Stimulated activated CD4-positive, alpha-beta T cell treated with anti-CD3 and anti-CD28 coated beads, Interleukin-15, amount 100 ng/mL, for 24 hours (primary cell): ENCODE data around the gene STIM2.

Source experiments
- DNase-seq: peaks from one replicate; pipeline ENCODE4 v3.0.0-alpha.2; 2020

The STIM2 gene

DNA sequence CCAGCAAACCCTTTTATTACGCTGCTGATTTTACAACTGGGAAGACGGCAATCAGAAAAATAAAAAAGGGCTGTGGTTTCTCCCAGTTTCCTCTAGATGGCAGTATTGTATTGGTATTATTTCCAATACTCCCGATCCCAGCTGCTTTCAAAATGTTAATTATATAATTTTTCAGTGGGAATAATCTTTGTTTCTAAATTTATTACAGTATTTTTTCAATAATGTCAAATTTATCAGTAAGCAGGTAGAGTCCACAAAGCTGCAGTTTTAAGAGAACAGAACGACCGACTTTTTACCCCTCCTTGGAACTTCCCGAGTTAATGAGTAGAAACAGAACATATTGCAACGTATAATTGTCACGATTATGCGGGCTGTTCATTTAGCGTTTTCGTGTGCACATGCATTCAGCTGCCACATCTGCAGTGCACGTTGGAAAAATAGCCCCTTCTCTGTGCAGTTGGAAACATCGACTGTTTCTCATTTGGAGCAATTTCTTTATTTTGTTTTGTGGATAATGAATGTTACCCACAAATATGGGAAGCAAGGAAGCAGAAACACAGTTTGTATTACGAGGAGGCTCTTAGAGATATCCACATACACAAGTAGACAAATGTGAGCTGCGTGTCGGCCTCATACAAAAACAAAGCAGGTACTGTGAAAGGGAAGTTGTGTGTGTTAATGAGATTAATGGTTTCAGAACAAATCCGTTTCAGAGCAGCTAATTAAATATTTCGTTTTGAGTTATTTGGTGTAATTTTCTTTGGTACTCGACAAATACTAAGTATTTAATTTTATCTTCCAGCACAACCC lies 188.0 kb downstream of the STIM2 start:
- no peak for DNase-seq

- no peak for DNase-seq
Observed at GRCh38 chr4:27049239-27049829, 188.7 kb downstream of the STIM2 start.

DNA sequence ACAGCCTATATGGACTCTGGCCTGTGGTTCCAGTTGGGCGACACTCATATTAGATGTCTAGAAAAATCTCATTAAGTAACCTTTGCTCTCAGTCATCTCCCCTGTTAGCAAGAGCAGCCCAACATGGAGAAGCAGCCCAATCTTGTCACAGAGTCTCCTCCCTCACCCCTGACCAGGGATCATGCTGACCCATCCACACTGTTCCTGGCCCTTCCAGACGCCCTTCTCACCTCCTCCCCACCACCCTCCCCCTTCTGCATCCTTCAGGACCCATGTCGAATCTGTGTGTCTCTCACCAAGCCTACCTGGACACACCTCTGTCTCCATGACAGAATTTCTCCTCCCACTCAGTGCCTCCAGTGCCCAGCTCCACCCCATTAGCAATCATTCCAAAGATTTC lies 190.1 kb downstream of the STIM2 start:
- DNase-seq, result no peak

GRCh38 chr4:27055221-27055760 lies 194.7 kb downstream of the STIM2 start:
- DNase-seq, result no peak

- no peak for DNase-seq
Observed at GRCh38 chr4:27056281-27056680, 195.6 kb downstream of the STIM2 start.

- no peak for DNase-seq
Observed at GRCh38 chr4:27057053-27057452, 196.4 kb downstream of the STIM2 start.

DNA sequence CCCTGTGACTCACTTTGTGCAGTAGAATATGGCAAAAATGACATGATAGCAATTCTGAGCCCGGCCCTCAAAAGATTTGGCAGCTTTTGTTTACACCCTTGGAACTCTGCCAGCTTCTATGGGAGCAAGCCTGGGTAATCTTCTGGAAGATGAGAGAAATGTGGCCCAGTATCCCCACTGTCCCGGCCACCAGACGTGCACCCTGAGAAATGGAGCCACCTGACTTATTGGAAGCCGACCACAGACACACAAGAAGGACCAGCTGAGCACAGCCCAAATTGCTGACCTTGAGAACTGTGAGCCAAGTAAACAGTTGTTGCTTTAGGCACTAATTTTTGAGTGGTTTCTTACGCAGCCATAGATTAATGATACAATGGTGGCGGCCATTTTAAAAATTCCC lies 197.0 kb downstream of the STIM2 start:
- DNase-seq, result no peak

- DNase-seq, result no peak
Observed at GRCh38 chr4:27058819-27059406, 198.3 kb downstream of the STIM2 start.

- DNase-seq, result no peak
Observed at GRCh38 chr4:27059446-27059845, 198.8 kb downstream of the STIM2 start.

DNA sequence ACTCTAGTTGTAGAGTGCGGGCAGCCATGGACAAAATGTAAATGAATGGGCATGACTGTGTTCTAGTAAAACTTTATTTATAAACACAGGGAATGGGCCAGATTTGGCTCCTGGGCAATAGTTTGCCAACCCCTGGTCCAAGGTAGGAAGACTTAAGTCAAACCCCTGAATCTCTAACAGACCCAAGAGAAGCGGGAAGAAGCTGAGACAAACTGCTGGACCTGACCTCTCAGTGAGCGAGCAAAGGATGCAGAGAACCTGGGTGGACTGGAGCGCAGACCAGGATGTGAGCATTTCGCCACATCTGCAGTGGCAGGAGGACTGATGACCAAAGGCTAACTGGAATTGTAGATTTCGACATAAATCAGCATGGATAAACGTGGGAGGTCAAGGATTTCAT lies 201.6 kb downstream of the STIM2 start:
- no peak for DNase-seq

DNA sequence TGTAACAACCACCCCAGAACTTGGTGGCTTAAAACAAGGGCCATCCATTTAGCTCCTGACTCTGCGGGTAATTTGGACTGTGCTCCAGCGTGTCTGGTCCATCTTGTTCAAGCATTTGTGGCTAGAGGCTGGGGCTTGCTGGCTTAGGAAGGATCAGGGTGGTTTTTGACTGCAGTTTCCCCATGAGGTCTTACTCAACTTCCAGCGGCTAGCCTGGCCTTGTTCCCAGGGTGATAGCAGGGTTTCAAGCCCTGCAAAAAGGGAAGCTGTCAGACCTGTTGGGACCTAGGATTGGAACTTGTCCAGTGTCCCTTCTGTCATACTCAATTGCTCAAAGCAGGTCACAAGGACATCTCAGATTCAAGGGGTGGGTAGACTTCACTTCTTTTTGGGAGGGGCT lies 205.9 kb downstream of the STIM2 start:
- no peak for DNase-seq

DNA sequence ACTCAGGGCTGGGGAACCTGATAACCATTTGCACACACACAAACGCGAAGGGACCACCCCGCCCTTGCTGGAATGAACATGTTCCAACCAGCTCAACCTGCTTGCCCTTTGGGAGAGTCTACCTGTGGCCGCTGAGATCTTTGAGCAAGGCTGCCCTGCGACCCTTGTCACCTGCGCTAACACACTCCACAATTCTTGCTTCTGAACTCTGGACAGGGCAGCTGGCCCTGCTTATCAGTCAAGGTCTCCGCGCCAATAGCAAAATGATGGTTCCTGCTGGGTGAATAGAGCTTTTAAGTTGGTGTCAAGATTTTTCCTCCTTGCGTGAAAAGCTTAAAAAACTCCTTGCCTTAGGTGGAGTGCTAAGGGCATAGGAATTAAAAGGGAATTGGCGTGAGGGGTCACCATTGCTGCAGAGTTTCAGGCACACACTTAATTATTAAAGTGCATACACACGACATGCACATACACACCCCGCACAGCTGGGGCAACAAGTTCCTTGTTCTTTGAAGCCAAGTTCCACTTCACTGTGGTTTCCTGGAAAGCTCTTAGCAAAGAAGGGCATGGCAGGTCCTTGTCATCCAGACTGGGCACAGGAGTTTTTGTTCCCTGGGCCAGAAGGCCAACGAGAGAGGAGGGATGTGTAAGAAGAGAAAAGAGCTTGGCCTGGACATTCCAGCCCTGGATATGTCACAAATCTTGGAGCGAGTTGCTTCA lies 207.7 kb downstream of the STIM2 start:
- no peak for DNase-seq
